Motor neuron (in vitro differentiated cells): Measurements from ENCODE around the gene ERMARD. TPM values are rescaled to one million over a fixed set of nuclear protein-coding genes. Genes with fewer than 3 reads are reported as not detected.
"Not testable (repeated sequence)": the region's sequence is repeated elsewhere in the genome, so short reads cannot be mapped to it uniquely, and the experiment has no call there.

ENCODE experiments used
- ATAC-seq, 8 experiments: fragments of 200-7000 bp; cut with Tn5 transposase; replicated peaks in 6 of 8; 2 replicates each; pipeline ENCODE4 v1.8.0; 2021; ENCODE audit warnings: mild to moderate bottlenecking in 8 of 8, moderate library complexity in 8 of 8
- H3K27ac ChIP-seq, 2 donors: fragments of 250-450 bp; sonication (Bioruptor Pico); 2 replicates each; pipeline ENCODE4 v1.9.0; 2021; ENCODE audit warnings: antibody characterized with exemption in 2 of 2, mild to moderate bottlenecking in 2 of 2, moderate library complexity in 1 of 2
- H3K4me1 ChIP-seq, 2 donors: fragments of 250-450 bp; sonication (Bioruptor Pico); replicated peaks in 1 of 2; 2 replicates each; pipeline ENCODE4 v1.6.1; 2021; ENCODE audit warnings: antibody characterized with exemption in 2 of 2, mild to moderate bottlenecking in 2 of 2, moderate library complexity in 1 of 2
- H3K4me3 ChIP-seq, 5 donors: fragments of 250-450 bp; sonication (Bioruptor Pico); 2 replicates each; pipeline ENCODE4 v1.9.0; 2021; ENCODE audit warnings: antibody characterized with exemption in 5 of 5, mild to moderate bottlenecking in 5 of 5, moderate library complexity in 4 of 5
- WGBS, 10 experiments: fragments of 450-650 bp; shearing (Covaris generic); methylation state at CpG; one replicate each; pipeline ENCODE4 v1.0.0; 2022; 5-methylcytosine and 5-hydroxymethylcytosine counted together
- in situ Hi-C, 9 experiments: fragments of 400-800 bp; cut with MboI; loops; one replicate each; pipeline ENCODE4 v1.15.0; 2021; ENCODE audit warnings: low sequenced_read_pairs in 9 of 9, low pct_unique_long_range_greater_than_20kb in 2 of 9; ENCODE audit not compliant: unreplicated experiment in 9 of 9
- total RNA-seq, 8 experiments: library from RNA; unstranded; fragments of 300-600 nt; gene quantifications; 2 replicates each; pipeline versions ENCODE4 v1.2.3 to v1.2.4, GENCODE V29; 2022

ERMARD gene
- total RNA-seq, 8 experiments from 2014 or later, result 12.7 to 30.1 (median 16.6) TPM

DNA sequence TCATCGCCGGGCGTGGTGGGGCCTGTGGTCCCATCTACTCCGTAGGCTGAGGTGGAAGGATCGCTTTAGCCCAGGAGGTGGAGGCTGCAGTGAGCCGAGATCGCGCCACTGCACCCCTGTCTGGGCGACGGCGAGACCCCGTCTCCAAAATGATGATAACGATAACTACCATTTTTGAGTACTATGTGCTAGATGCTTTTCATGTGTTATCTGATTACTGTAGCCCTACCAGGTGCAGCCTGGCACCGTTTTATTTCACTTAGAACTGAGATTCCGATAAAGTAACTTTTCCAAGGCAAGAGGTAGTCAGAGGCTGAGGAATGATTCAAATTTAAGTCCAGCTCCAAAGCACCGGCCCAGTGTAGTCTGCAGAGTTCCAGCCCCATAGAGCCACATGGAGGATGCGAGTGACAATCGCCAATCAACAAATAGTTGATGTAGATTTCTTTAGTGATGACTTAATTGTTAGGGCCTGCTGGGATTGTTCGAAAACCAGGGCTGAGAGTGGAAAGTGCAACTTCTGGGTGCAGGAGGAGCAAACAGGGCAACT lies 727 bp downstream of the ERMARD start:
- peak in 4 of 8 experiments; percentile 52 to 67 (median 59) for ATAC-seq
- in situ Hi-C loops, result no loop called here

DNA sequence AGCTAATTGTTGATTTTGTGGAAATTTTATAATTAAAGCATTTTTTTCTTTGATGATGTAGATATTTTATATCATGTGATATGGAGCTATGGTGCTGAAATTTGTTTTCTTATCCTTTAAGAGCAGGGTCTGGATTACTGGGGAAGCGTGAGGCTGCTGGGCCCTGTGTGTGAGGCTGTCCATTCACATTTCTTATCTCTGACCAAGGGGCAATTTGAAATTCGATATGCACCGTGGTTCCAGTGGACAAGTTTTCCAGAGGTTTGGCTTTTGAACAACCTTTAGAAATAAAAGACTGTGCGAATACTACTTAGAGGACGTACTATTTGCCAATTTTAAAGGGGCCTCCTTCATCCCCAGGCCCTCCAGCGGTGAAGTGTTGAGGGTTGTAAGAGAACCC lies 3.7 kb downstream of the ERMARD start:
- no peak overlapping the region for H3K27ac ChIP-seq
- peaks cover 13 to 17% of the 10 kb centered on the region in 2 donors for H3K4me1 ChIP-seq
- in situ Hi-C loops, result no loop called here
- no peak overlapping the region for H3K4me3 ChIP-seq
- WGBS, 10 experiments, result 79 to 100% (median 92%) methylated on average over 1 to 6 of the region's 6 CpGs; no CpG with 5 or more reads in 1 of the 10 experiments
- no peak for ATAC-seq

More for the DNA sequence above, 727 bp downstream of the ERMARD start:
- Histone ChIP-seq H3K27ac (peak overlapping the region; percentile 93 to 96), H3K4me3 (peak overlapping the region; percentile 61 to 91 (median 69)), H3K4me1 (peaks cover 14 to 20% of the 10 kb centered on the region in 2 donors)
- 0 to 38% (median 14%) methylated on average over 1 to 8 of the region's 19 CpGs; no CpG with 5 or more reads in 2 of the 10 experiments for WGBS, 10 experiments

DNA sequence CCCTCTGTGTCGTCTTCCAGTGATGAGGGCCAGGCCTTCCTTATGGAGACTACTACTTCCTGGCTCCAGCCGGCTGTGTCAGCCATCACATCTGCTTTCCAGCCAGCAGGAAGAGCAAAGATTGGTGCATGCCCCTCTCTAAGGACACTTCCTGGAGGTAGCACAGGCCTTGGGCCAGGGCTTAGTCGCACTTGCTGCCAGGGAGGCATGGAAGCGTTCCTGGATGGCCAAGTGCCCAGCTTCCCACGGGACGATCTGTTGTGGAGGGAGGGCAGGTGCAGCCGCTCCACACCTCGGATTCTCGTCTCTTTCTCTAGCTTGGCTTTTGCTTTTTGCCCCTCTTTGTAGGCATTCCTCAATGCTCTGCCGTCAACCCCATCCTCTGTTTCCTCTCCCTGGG lies 11.9 kb downstream of the ERMARD start:
- Histone ChIP-seq H3K27ac (no peak overlapping the region), H3K4me3 (no peak overlapping the region), H3K4me1 (no peaks in the 10 kb centered on the region)
- in situ Hi-C loops, result no loop called here
- no peak for ATAC-seq
- 80 to 100% (median 94%) methylated on average over 1 to 8 of the region's 10 CpGs; no CpG with 5 or more reads in 3 of the 10 experiments for WGBS, 10 experiments

GRCh38 chr6:169763881-169764280 lies 12.5 kb downstream of the ERMARD start:
- no peak for ATAC-seq
- 61 to 100% (median 80%) methylated on average over 2 to 9 of the region's 10 CpGs; no CpG with 5 or more reads in 3 of the 10 experiments for WGBS, 10 experiments
- Histone ChIP-seq H3K27ac (no peak overlapping the region), H3K4me3 (no peak overlapping the region), H3K4me1 (no peaks in the 10 kb centered on the region)
- in situ Hi-C loops, result no loop called here

- H3K27ac ChIP-seq, H3K4me3 ChIP-seq, in situ Hi-C loops, ATAC-seq, H3K4me1 ChIP-seq: not testable (repeated sequence)
- WGBS, 10 experiments, result 86 to 100% (median 96%) methylated on average over 1 to 5 of the region's 10 CpGs
Measured at GRCh38 chr6:169765789-169766188, 14.4 kb downstream of the ERMARD start.

- Histone ChIP-seq H3K4me1 (no peaks in the 10 kb centered on the region), H3K4me3 (no peak overlapping the region), H3K27ac (no peak overlapping the region)
- 68 to 100% (median 88%) methylated on average over 1 to 5 of the region's 5 CpGs; no CpG with 5 or more reads in 1 of the 10 experiments for WGBS, 10 experiments
- ATAC-seq, result no peak
- in situ Hi-C loops, result no loop called here
Measured at GRCh38 chr6:169766232-169766631, 14.8 kb downstream of the ERMARD start.

GRCh38 chr6:169766921-169767736 lies 15.7 kb downstream of the ERMARD start:
- in situ Hi-C loops, result no loop called here
- H3K4me1 ChIP-seq, result no peaks in the 10 kb centered on the region

GRCh38 chr6:169774347-169774746 lies 22.9 kb downstream of the ERMARD start:
- H3K4me1 ChIP-seq, result no peaks in the 10 kb centered on the region
- no peak for ATAC-seq
- in situ Hi-C loops, result no loop called here
- no peak overlapping the region for H3K4me3 ChIP-seq
- no peak overlapping the region for H3K27ac ChIP-seq
- 90 to 100% (median 98%) methylated on average over 1 to 4 of the region's 9 CpGs; no CpG with 5 or more reads in 6 of the 10 experiments for WGBS, 10 experiments

More at GRCh38 chr6:169766921-169767736, 15.7 kb downstream of the ERMARD start:
- no peak overlapping the region for H3K4me3 ChIP-seq
- 72 to 100% (median 96%) methylated on average over 2 to 13 of the region's 13 CpGs; no CpG with 5 or more reads in 1 of the 10 experiments for WGBS, 10 experiments
- no peak for ATAC-seq
- H3K27ac ChIP-seq, result no peak overlapping the region

DNA sequence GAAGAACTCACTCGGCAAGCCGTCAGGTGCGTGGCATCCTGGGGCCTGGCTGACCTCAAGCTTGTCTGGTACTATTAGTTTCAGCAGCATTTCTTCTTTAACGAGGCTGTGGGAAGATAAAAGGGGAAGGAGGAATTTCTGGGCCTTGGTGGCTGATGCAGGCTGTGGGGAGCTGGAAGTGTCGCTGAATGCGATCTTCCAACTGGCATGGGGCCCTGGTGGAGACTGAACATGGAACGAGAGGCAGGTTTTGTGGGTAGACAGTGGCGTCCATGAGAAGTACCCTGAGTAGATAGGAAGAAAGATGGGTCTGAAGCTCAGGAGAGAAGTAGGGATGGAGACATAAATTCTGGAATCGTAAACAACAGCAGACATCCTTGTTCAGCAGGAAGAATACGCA lies 23.9 kb downstream of the ERMARD start:
- in situ Hi-C loops, result no loop called here
- WGBS, 10 experiments, result 61 to 100% (median 94%) methylated on average over 1 to 7 of the region's 10 CpGs; no CpG with 5 or more reads in 1 of the 10 experiments
- Histone ChIP-seq H3K4me3 (no peak overlapping the region), H3K4me1 (no peaks in the 10 kb centered on the region), H3K27ac (no peak overlapping the region)
- no peak for ATAC-seq

GRCh38 chr6:169776379-169776778 lies 25.0 kb downstream of the ERMARD start:
- H3K4me3 ChIP-seq, result no peak overlapping the region
- H3K4me1 ChIP-seq, result no peaks in the 10 kb centered on the region
- ATAC-seq, result no peak
- H3K27ac ChIP-seq, result no peak overlapping the region
- in situ Hi-C loops, result no loop called here
- 90% methylated on average over 7 of the region's 13 CpGs; no CpG with 5 or more reads in 9 of the 10 experiments for WGBS, 10 experiments

DNA sequence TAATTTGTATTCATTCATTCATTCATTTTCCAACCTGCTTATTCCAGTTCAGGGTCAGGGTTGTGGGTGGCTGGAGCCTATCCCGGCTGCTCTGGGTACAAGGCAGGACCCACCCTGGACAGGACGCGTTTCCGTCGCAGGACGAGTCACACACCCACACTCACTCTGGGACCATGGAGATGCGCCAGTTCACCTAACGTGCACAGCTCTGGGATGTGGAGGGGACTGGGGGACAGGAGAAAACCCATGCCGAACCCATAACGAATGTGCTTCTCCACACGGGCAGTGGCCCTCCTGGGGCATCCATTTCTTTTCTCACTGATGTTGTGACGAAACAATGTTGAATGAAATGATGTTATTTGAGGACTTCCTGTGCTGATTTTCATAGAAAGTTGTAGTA lies 26.5 kb downstream of the ERMARD start:
- no peaks in the 10 kb centered on the region for H3K4me1 ChIP-seq
- H3K27ac ChIP-seq, result no peak overlapping the region
- WGBS, 10 experiments, result 71 to 100% (median 92%) methylated on average over 1 to 9 of the region's 12 CpGs; no CpG with 5 or more reads in 3 of the 10 experiments
- ATAC-seq, result no peak
- H3K4me3 ChIP-seq, result no peak overlapping the region
- in situ Hi-C loops, result no loop called here

DNA sequence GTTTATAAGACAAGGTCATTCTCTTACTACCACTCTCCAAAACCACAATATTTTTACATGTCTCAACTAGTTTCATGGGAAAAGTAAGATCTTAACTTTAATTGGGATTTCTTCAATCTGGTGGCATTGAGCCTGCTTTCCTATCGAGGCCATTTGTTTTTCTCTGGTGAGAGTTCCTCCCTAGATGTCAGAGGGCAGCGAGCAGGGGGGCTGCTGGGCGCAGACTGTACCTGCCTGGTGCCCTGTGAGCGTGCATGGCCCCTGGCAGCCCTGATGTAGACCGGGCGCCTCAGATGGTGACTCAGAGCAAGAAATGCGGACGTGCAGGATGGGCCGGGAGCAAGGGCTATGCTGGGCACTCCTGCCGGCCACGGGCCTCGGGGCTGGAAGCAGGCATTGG lies 27.2 kb downstream of the ERMARD start:
- Histone ChIP-seq H3K4me3 (no peak overlapping the region), H3K27ac (no peak overlapping the region), H3K4me1 (no peaks in the 10 kb centered on the region)
- 80 to 100% (median 94%) methylated on average over 1 to 9 of the region's 12 CpGs; no CpG with 5 or more reads in 3 of the 10 experiments for WGBS, 10 experiments
- in situ Hi-C loops, result no loop called here
- no peak for ATAC-seq

GRCh38 chr6:169779092-169779815 lies 27.8 kb downstream of the ERMARD start:
- no peaks in the 10 kb centered on the region for H3K4me1 ChIP-seq
- in situ Hi-C loops, result no loop called here
- H3K4me3 ChIP-seq, result no peak overlapping the region
- ATAC-seq, result no peak
- no peak overlapping the region for H3K27ac ChIP-seq
- WGBS, 10 experiments, result 67 to 100% (median 95%) methylated on average over 1 to 7 of the region's 8 CpGs; no CpG with 5 or more reads in 1 of the 10 experiments
